ENCODE data around the gene TENT4A. TPM values are rescaled to one million over a fixed set of nuclear protein-coding genes. Genes with fewer than 3 reads are reported as not detected.

Gene TENT4A
- total RNA-seq, 1 experiment from 2014 or later: 39.3 TPM

GRCh38 chr5:6767481-6768063 is 54.3 kb downstream of the TENT4A start:
- H3K79me2 ChIP-seq (ENCODE audit: low read length): no peaks in the 10 kb centered on the region
- POLR2A ChIA-PET (ENCODE audit: unreplicated experiment): interaction anchor here (0.7 kb wide), 1 partner anchor 50 kb away, joined by 3 read pairs; no protein-coding TSS in a partner anchor
- H3K27me3 ChIP-seq (ENCODE audit: low read length): no peaks in the 10 kb centered on the region
- H3K4me1 ChIP-seq (ENCODE audit: insufficient read depth, low read length): peaks cover 23% of the 10 kb centered on the region
- H4K20me1 ChIP-seq (ENCODE audit: low read length): no peaks in the 10 kb centered on the region
- H2AFZ ChIP-seq (ENCODE audit: low read length): no peak overlapping the region
- peak overlapping the region; percentile 86 for H3K27ac ChIP-seq (ENCODE audit: low read length)
- H3K4me3 ChIP-seq (ENCODE audit: low read length): no peak overlapping the region
- peak overlapping the region; percentile 78 for H3K4me2 ChIP-seq (ENCODE audit: low read length)
- TF ChIP-seq EZH2 (IDR thresholded peaks at IDR 0.05; ENCODE audit: low read length, unreplicated experiment) (no peak), EZH2phosphoT487 (IDR thresholded peaks at IDR 0.05; ENCODE audit: borderline replicate concordance, low read length) (no peak), CTCF (conservative IDR thresholded peaks at IDR 0.05; ENCODE audit: low read depth, low read length) (no peak)
- H3F3A ChIP-seq (ENCODE audit: low read length, unreplicated experiment): peaks cover 5% of the 10 kb centered on the region
- no peak for DNase-seq
- H3K9me2 ChIP-seq (replicated peaks; ENCODE audit: low read length): no peaks in the 10 kb centered on the region
- H3K36me3 ChIP-seq (ENCODE audit: low read depth, low read length): no peaks in the 10 kb centered on the region
- intact Hi-C loops (cut with micrococcal nuclease): loop anchor here (2.0 to 10.0 kb wide), 3 partner anchors 70 to 1097 kb away; partner anchors contain the start of genes FASTKD3 and MTRR
- no TSS peak for BruUV-seq (replicated peaks)
- CTCF ChIA-PET: interaction anchor here (0.8 kb wide), 1 partner anchor 53 kb away, joined by 3 read pairs; no protein-coding TSS in a partner anchor
- H3K9ac ChIP-seq (ENCODE audit: low read length): no peak overlapping the region
- H3K9me3 ChIP-seq (ENCODE audit: low read length): no peaks in the 10 kb centered on the region
- ATAC-seq: no peak

GRCh38 chr5:6768590-6769230 is 55.5 kb downstream of the TENT4A start:
- DNase-seq: no peak
- Histone ChIP-seq H3K79me2 (ENCODE audit: low read length) (no peaks in the 10 kb centered on the region), H3F3A (ENCODE audit: low read length, unreplicated experiment) (peaks cover 5% of the 10 kb centered on the region), H3K27me3 (ENCODE audit: low read length) (no peaks in the 10 kb centered on the region), H3K4me2 (ENCODE audit: low read length) (no peak overlapping the region), H3K9ac (ENCODE audit: low read length) (no peak overlapping the region), H4K20me1 (ENCODE audit: low read length) (no peaks in the 10 kb centered on the region), H3K4me3 (ENCODE audit: low read length) (no peak overlapping the region), H3K4me1 (ENCODE audit: insufficient read depth, low read length) (peaks cover 27% of the 10 kb centered on the region), H3K9me2 (replicated peaks; ENCODE audit: low read length) (no peaks in the 10 kb centered on the region), H3K36me3 (ENCODE audit: low read depth, low read length) (no peaks in the 10 kb centered on the region), H3K9me3 (ENCODE audit: low read length) (no peaks in the 10 kb centered on the region), H2AFZ (ENCODE audit: low read length) (no peak overlapping the region), H3K27ac (ENCODE audit: low read length) (no peak overlapping the region)
- intact Hi-C loops (cut with micrococcal nuclease): loop anchor here (5.0 to 10.0 kb wide), 2 partner anchors 69 to 1096 kb away; partner anchors contain the start of genes FASTKD3 and MTRR
- BruUV-seq (replicated peaks): no TSS peak
- TF ChIP-seq CTCF (conservative IDR thresholded peaks at IDR 0.05; ENCODE audit: low read depth, low read length): no peak
- no peak for TF ChIP-seq EZH2 (IDR thresholded peaks at IDR 0.05; ENCODE audit: low read length, unreplicated experiment)
- no peak for TF ChIP-seq EZH2phosphoT487 (IDR thresholded peaks at IDR 0.05; ENCODE audit: borderline replicate concordance, low read length)
- ChIA-PET POLR2A (ENCODE audit: unreplicated experiment) (interaction anchor here (0.7 kb wide), 1 partner anchor 49 kb away, joined by 3 read pairs; no protein-coding TSS in a partner anchor), CTCF (no interaction called here)
- ATAC-seq: no peak

Data from PC-3 (cell line).